Right lobe of liver (tissue), 4 donors: ENCODE data around the gene CDK5RAP1.

Experiments
- POLR2A ChIP-seq: fragments of 450-650 bp; IDR thresholded peaks from one replicate; pipeline ENCODE4 v1.6.1; 2017; ENCODE audit warnings: antibody characterized with exemption, mild to moderate bottlenecking
- TF ChIP-seq, protein P1 (sequence below), 4 donors: fragments of 200-600 bp in 3 of 4; fragments of 450-650 bp in 1 of 4; IDR thresholded peaks; one replicate each; pipeline versions ENCODE4 v1.5.1 to v1.8.0; 2016 to 2022; ENCODE audit warnings: antibody characterized with exemption in 4 of 4, mild to moderate bottlenecking in 2 of 4
- donor health status: DM: no; HTN: no; CAD: no.
- donor health status: DM: no; HTN: no; CAD: no.
- donor health status: DM: no; HTN: yes; CAD: no.

DNA sequence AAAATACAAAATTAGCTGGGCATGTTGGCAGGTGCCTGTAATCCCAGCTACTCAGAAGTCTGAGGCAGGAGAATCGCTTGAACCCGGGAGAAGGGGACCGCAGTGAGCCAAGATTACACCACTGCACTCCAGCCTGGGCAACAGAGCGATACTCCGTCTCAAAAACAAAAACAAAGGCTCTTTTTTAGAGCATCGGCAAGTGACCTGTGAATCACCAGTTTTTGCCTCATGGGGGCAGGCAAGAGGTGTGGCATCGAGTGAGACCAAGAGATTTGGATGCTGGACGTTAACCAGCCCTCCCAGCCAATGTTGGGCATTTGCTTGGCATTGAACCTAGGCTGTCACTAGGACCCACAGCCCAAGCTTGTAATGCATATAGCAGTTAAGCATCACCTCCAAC, 14.6 kb upstream of the CDK5RAP1 start:
- TF ChIP-seq, protein P1, sequence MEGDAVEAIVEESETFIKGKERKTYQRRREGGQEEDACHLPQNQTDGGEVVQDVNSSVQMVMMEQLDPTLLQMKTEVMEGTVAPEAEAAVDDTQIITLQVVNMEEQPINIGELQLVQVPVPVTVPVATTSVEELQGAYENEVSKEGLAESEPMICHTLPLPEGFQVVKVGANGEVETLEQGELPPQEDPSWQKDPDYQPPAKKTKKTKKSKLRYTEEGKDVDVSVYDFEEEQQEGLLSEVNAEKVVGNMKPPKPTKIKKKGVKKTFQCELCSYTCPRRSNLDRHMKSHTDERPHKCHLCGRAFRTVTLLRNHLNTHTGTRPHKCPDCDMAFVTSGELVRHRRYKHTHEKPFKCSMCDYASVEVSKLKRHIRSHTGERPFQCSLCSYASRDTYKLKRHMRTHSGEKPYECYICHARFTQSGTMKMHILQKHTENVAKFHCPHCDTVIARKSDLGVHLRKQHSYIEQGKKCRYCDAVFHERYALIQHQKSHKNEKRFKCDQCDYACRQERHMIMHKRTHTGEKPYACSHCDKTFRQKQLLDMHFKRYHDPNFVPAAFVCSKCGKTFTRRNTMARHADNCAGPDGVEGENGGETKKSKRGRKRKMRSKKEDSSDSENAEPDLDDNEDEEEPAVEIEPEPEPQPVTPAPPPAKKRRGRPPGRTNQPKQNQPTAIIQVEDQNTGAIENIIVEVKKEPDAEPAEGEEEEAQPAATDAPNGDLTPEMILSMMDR (IDR thresholded peaks at IDR 0.05): peak; percentile 26 to 46 (median 34)
- no peak for TF ChIP-seq POLR2A
